PC-3 (cell line): ENCODE measurements around the gene PTPN14.

Source experiments
- EZH2 ChIP-seq: fragments of 300-600 bp; sonication (generic); IDR thresholded peaks from one replicate; pipeline ENCODE4 v1.6.1; 2017; ENCODE audit warnings: antibody characterized with exemption, mild to moderate bottlenecking, low read length; ENCODE audit not compliant: unreplicated experiment
- TF ChIP-seq, protein P1 (sequence below): fragments of 300-600 bp; sonication (generic); conservative IDR thresholded peaks from 2 replicates; pipeline ENCODE4 v1.5.1; 2017; ENCODE audit warnings: antibody characterized with exemption, low read depth, mild to moderate bottlenecking, low read length

DNA sequence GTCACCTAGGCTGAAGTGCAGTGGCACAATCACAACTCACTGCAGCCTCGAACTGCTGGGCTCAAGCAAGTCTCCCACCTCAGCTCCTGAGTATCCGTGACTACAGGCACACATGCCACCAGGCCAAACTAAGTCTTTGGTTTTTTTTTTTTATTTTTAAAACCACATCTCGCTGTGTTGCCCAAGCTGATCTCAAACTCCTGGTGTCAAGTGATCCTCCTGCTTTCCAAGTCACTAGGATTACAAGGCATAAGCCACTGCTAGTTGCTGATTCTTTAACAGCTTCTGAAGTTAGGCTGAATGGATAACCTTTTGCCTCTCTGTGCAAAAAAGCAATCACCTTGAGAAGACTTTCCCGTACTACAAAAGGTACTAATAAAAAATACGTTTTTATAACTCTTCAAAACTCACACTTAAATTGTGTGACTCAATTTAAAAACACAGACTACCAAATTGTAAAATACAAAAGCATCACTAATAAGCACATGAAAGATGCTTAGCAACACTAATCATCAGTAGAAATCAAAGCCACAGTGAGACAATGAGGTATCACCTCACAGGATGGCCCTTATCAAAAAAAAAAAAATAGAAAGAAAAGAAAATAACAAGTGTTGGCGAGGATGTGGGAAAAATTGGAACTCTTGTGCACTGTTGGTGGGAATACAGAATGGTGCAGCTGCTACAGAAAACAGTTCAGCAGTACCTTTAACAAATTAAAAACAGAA, 40.3 kb downstream of the PTPN14 start:
- TF ChIP-seq, protein P1, sequence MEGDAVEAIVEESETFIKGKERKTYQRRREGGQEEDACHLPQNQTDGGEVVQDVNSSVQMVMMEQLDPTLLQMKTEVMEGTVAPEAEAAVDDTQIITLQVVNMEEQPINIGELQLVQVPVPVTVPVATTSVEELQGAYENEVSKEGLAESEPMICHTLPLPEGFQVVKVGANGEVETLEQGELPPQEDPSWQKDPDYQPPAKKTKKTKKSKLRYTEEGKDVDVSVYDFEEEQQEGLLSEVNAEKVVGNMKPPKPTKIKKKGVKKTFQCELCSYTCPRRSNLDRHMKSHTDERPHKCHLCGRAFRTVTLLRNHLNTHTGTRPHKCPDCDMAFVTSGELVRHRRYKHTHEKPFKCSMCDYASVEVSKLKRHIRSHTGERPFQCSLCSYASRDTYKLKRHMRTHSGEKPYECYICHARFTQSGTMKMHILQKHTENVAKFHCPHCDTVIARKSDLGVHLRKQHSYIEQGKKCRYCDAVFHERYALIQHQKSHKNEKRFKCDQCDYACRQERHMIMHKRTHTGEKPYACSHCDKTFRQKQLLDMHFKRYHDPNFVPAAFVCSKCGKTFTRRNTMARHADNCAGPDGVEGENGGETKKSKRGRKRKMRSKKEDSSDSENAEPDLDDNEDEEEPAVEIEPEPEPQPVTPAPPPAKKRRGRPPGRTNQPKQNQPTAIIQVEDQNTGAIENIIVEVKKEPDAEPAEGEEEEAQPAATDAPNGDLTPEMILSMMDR: no peak
- TF ChIP-seq EZH2: no peak
